ENCODE data around the gene C10orf105. TPM values are rescaled to one million over a fixed set of nuclear protein-coding genes. Genes with fewer than 3 reads are reported as not detected.

Gene C10orf105
- total RNA-seq, 2 donors from 2014 or later, result 0.14 TPM; not detected in 1

- Histone ChIP-seq H3K4me3 (no peak overlapping the region), H3K4me1 (ENCODE audit: control insufficient read depth in 1 of 2, low read depth in 2 of 2) (no peaks in the 10 kb centered on the region), H3K36me3 (no peaks in the 10 kb centered on the region), H3K27me3 (replicated peaks; ENCODE audit: insufficient read depth) (no peaks in the 10 kb centered on the region), H3K27ac (no peak overlapping the region), H3K9me3 (no peaks in the 10 kb centered on the region)
- ATAC-seq (ENCODE audit: insufficient number of reproducible peaks, low FRiP score, low read depth) (no peak), DNase-seq (ENCODE audit: low spot score) (no peak)
- no peak for TF ChIP-seq CTCF (IDR thresholded peaks at IDR 0.05)
Measured at GRCh38 chr10:71678057-71678805, 41.3 kb downstream of the C10orf105 start.

- Histone ChIP-seq H3K27me3 (replicated peaks; ENCODE audit: insufficient read depth) (no peaks in the 10 kb centered on the region), H3K4me3 (no peak overlapping the region), H3K9me3 (no peaks in the 10 kb centered on the region), H3K4me1 (ENCODE audit: control insufficient read depth in 1 of 2, low read depth in 2 of 2) (no peaks in the 10 kb centered on the region), H3K27ac (no peak overlapping the region), H3K36me3 (no peaks in the 10 kb centered on the region)
- ATAC-seq (ENCODE audit: insufficient number of reproducible peaks, low FRiP score, low read depth) (no peak), DNase-seq (ENCODE audit: low spot score) (no peak)
- TF ChIP-seq CTCF (IDR thresholded peaks at IDR 0.05), result no peak
Measured at GRCh38 chr10:71677261-71677660, 42.3 kb downstream of the C10orf105 start.

GRCh38 chr10:71675295-71675970 is 44.1 kb downstream of the C10orf105 start:
- Histone ChIP-seq H3K36me3 (no peaks in the 10 kb centered on the region), H3K27ac (no peak overlapping the region), H3K9me3 (no peaks in the 10 kb centered on the region), H3K27me3 (replicated peaks; ENCODE audit: insufficient read depth) (no peaks in the 10 kb centered on the region), H3K4me3 (no peak overlapping the region), H3K4me1 (ENCODE audit: control insufficient read depth in 1 of 2, low read depth in 2 of 2) (no peaks in the 10 kb centered on the region)
- ATAC-seq (ENCODE audit: insufficient number of reproducible peaks, low FRiP score, low read depth), result no peak
- no peak for DNase-seq (ENCODE audit: low spot score)
- no peak for TF ChIP-seq CTCF (IDR thresholded peaks at IDR 0.05)

- DNase-seq (ENCODE audit: low spot score), result no peak
- Histone ChIP-seq H3K36me3 (no peaks in the 10 kb centered on the region), H3K27ac (no peak overlapping the region), H3K27me3 (replicated peaks; ENCODE audit: insufficient read depth) (no peaks in the 10 kb centered on the region), H3K4me1 (ENCODE audit: control insufficient read depth in 1 of 2, low read depth in 2 of 2) (no peaks in the 10 kb centered on the region), H3K4me3 (no peak overlapping the region), H3K9me3 (no peaks in the 10 kb centered on the region)
- ATAC-seq (ENCODE audit: insufficient number of reproducible peaks, low FRiP score, low read depth), result no peak
- no peak for TF ChIP-seq CTCF (IDR thresholded peaks at IDR 0.05)
Measured at GRCh38 chr10:71671994-71672946, 47.3 kb downstream of the C10orf105 start.

- peak; percentile 41 for ATAC-seq (ENCODE audit: insufficient number of reproducible peaks, low FRiP score, low read depth)
- H3K4me1 ChIP-seq (ENCODE audit: control insufficient read depth in 1 of 2, low read depth in 2 of 2), result no peaks in the 10 kb centered on the region
- H3K27me3 ChIP-seq (replicated peaks; ENCODE audit: insufficient read depth), result no peaks in the 10 kb centered on the region
- no peaks in the 10 kb centered on the region for H3K9me3 ChIP-seq
- no peaks in the 10 kb centered on the region for H3K36me3 ChIP-seq
- TF ChIP-seq CTCF (IDR thresholded peaks at IDR 0.05), result no peak
- no peak overlapping the region for H3K4me3 ChIP-seq
- no peak for DNase-seq (ENCODE audit: low spot score)
- H3K27ac ChIP-seq, result no peak overlapping the region
Measured at GRCh38 chr10:71667387-71667752, 52.2 kb downstream of the C10orf105 start.
